HG03108 (cell line): ENCODE data around the gene UQCR11.

Experiments
- ATAC-seq: cut with Tn5 transposase; IDR thresholded peaks from one replicate; pipeline ENCODE4 v1.9.1; 2021; ENCODE audit warnings: moderate library complexity; ENCODE audit not compliant: unreplicated experiment

Gene UQCR11

GRCh38 chr19:1636325-1637236 lies 31.3 kb upstream of the UQCR11 start:
- ATAC-seq, result no peak

- no peak for ATAC-seq
Observed at GRCh38 chr19:1634938-1635243, 29.6 kb upstream of the UQCR11 start.

GRCh38 chr19:1634242-1634937 lies 29.1 kb upstream of the UQCR11 start:
- no peak for ATAC-seq

GRCh38 chr19:1633269-1633826 lies 28.1 kb upstream of the UQCR11 start:
- no peak for ATAC-seq

- no peak for ATAC-seq
Observed at GRCh38 chr19:1632462-1633268, 27.4 kb upstream of the UQCR11 start.

GRCh38 chr19:1631557-1632100 lies 26.4 kb upstream of the UQCR11 start:
- ATAC-seq, result no peak

- no peak for ATAC-seq
Observed at GRCh38 chr19:1630811-1631210, 25.5 kb upstream of the UQCR11 start.

GRCh38 chr19:1630012-1630411 lies 24.8 kb upstream of the UQCR11 start:
- no peak for ATAC-seq

GRCh38 chr19:1629256-1629808 lies 24.1 kb upstream of the UQCR11 start:
- no peak for ATAC-seq

- no peak for ATAC-seq
Observed at GRCh38 chr19:1627194-1627593, 21.9 kb upstream of the UQCR11 start.

- no peak for ATAC-seq
Observed at GRCh38 chr19:1626417-1627010, 21.3 kb upstream of the UQCR11 start.

- no peak for ATAC-seq
Observed at GRCh38 chr19:1624458-1624857, 19.2 kb upstream of the UQCR11 start.

GRCh38 chr19:1622541-1622940 lies 17.3 kb upstream of the UQCR11 start:
- ATAC-seq, result no peak

GRCh38 chr19:1622007-1622406 lies 16.7 kb upstream of the UQCR11 start:
- no peak for ATAC-seq

- ATAC-seq, result no peak
Observed at GRCh38 chr19:1621574-1621973, 16.3 kb upstream of the UQCR11 start.

GRCh38 chr19:1621021-1621420 lies 15.8 kb upstream of the UQCR11 start:
- ATAC-seq, result no peak

- no peak for ATAC-seq
Observed at GRCh38 chr19:1620502-1620901, 15.2 kb upstream of the UQCR11 start.

GRCh38 chr19:1619703-1620102 lies 14.4 kb upstream of the UQCR11 start:
- ATAC-seq, result no peak

- ATAC-seq, result no peak
Observed at GRCh38 chr19:1619094-1619439, 13.8 kb upstream of the UQCR11 start.
